Caco-2 (cell line): Measurements from ENCODE around the gene MPV17L2. TPM values are rescaled to one million over a fixed set of nuclear protein-coding genes. Genes with fewer than 3 reads are reported as not detected.
"Not testable (repeated sequence)": the region's sequence is repeated elsewhere in the genome, so short reads cannot be mapped to it uniquely, and the experiment has no call there.

Source experiments
- BruUV-seq: library from RNA; stranded (reverse); fragments of 400-500 nt; replicated peaks from 2 replicates; lab custom pipeline; 2021; lab: Mats Ljungman, UMichigan
- CTCF ChIA-PET: fragments of 300-600 bp; sonication (Branson Sonifier 250); formaldehyde crosslinking; loops from one replicate; lab custom pipeline; 2022; ENCODE audit warnings: antibody characterized with exemption; lab: Charles Lee
- POLR2A ChIA-PET: fragments of 300-600 bp; sonication (Branson Sonifier 250); formaldehyde crosslinking; loops from one replicate; lab custom pipeline; 2022; ENCODE audit warnings: antibody characterized with exemption; lab: Charles Lee
- DNase-seq, 2 experiments: peaks; one replicate each; pipeline versions ENCODE4 v3.0.0 to v3.0.0-alpha.2; 2020 to 2022
- H3K27me3 ChIP-seq: replicated peaks from 2 replicates; pipeline ENCODE4 v1.6.0; 2011; ENCODE audit warnings: low read length; ENCODE audit not compliant: control insufficient read depth, insufficient read depth
- H3K36me3 ChIP-seq: 2 replicates; pipeline ENCODE4 v1.5.1; 2011; ENCODE audit warnings: low read length; ENCODE audit not compliant: control insufficient read depth, insufficient read depth
- H3K4me1 ChIP-seq: fragments of 250-450 bp; sonication (Bioruptor Pico); 2 replicates; pipeline ENCODE4 v1.5.1; 2020; ENCODE audit warnings: mild to moderate bottlenecking
- H3K4me3 ChIP-seq: 2 replicates; pipeline ENCODE4 v1.5.1; 2011; ENCODE audit warnings: low read depth, mild to moderate bottlenecking, control low read depth, low read length
- H3K9me3 ChIP-seq: fragments of 250-450 bp; sonication (Bioruptor Pico); 2 replicates; pipeline ENCODE4 v1.5.1; 2020; ENCODE audit warnings: mild to moderate bottlenecking, moderate library complexity
- H3K27ac Mint-ChIP-seq: one replicate; pipeline ENCODE4 v1.8.0; 2022; ENCODE audit warnings: mixed read lengths; ENCODE audit not compliant: unreplicated experiment
- H3K27me3 Mint-ChIP-seq: one replicate; pipeline ENCODE4 v1.8.0; 2022; ENCODE audit warnings: mixed read lengths; ENCODE audit not compliant: insufficient read depth, unreplicated experiment
- H3K36me3 Mint-ChIP-seq: one replicate; pipeline ENCODE4 v1.8.0; 2022; ENCODE audit warnings: mild to moderate bottlenecking, mixed read lengths; ENCODE audit not compliant: insufficient read depth, unreplicated experiment
- H3K4me1 Mint-ChIP-seq: one replicate; pipeline ENCODE4 v1.8.0; 2022; ENCODE audit warnings: low read depth, mixed read lengths; ENCODE audit not compliant: unreplicated experiment
- H3K4me3 Mint-ChIP-seq: one replicate; pipeline ENCODE4 v1.8.0; 2022; ENCODE audit warnings: mild to moderate bottlenecking, moderate library complexity, mixed read lengths; ENCODE audit not compliant: unreplicated experiment
- H3K9me3 Mint-ChIP-seq: one replicate; pipeline ENCODE4 v1.8.0; 2022; ENCODE audit warnings: mixed read lengths; ENCODE audit not compliant: unreplicated experiment
- CTCF ChIP-seq, 2 experiments: fragments of 200-600 bp in 1 of 2; IDR thresholded peaks; 1 replicate in 1 of 2; 2 replicates in 1 of 2; pipeline versions ENCODE4 v1.5.1 to v1.8.0; 2011 to 2022; ENCODE audit warnings: antibody characterized with exemption in 1 of 2, control low read depth in 1 of 2, inconsistent platforms in 1 of 2, low read depth in 1 of 2, low read length in 1 of 2, mild to moderate bottlenecking in 1 of 2, moderate library complexity in 1 of 2; ENCODE audit not compliant: insufficient read depth in 1 of 2, severe bottlenecking in 1 of 2, unreplicated experiment in 1 of 2
- intact Hi-C: fragments of 100-400 bp; cut with micrococcal nuclease; formaldehyde crosslinking; loops from one replicate; pipeline ENCODE4 v1.10.0; 2022; ENCODE audit not compliant: unreplicated experiment
- total RNA-seq: library from RNA; stranded (reverse); gene quantifications from 2 replicates; pipeline ENCODE4 v1.2.3, GENCODE V29; 2022

The MPV17L2 gene
- total RNA-seq, 1 experiment from 2014 or later, result 16.6 TPM

GRCh38 chr19:18208098-18208951 is 15.3 kb downstream of the MPV17L2 start:
- peak in 1 of 2 experiments; percentile 57 for DNase-seq
- Mint-ChIP-seq H3K36me3 (peaks cover 10% of the 10 kb centered on the region), H3K4me1 (no peaks in the 10 kb centered on the region), H3K4me3 (no peak overlapping the region), H3K27me3 (no peaks in the 10 kb centered on the region), H3K27ac (no peak overlapping the region), H3K9me3 (no peaks in the 10 kb centered on the region)
- no TSS peak for BruUV-seq
- Histone ChIP-seq H3K27me3 (no peaks in the 10 kb centered on the region; the same call in 1 of the 2 replicates), H3K9me3 (no peaks in the 10 kb centered on the region), H3K4me1 (peaks cover 5% of the 10 kb centered on the region; the same call in 1 of the 2 replicates), H3K36me3 (no peaks in the 10 kb centered on the region), H3K4me3 (no peak overlapping the region)
- ChIA-PET CTCF (interaction anchor here (0.6 to 1.3 kb wide), 17 partner anchors 11 to 270 kb away, joined by 3 to 33 read pairs (median 5); partner anchors contain the start of genes JUND, MPV17L2, PIK3R2 and SSBP4), POLR2A (interaction anchor here (0.5 to 1.0 kb wide), 3 partner anchors 16 to 99 kb away, joined by 3 to 9 read pairs (median 3); no protein-coding TSS in a partner anchor)
- peak; percentile 68 to 72 for TF ChIP-seq CTCF (IDR thresholded peaks at IDR 0.05; ENCODE audit: insufficient read depth in 1 of 2, low read depth in 1 of 2, low read length in 1 of 2, severe bottlenecking in 1 of 2, unreplicated experiment in 1 of 2)
- intact Hi-C loops, result loop anchor here (1.0 kb wide), 1 partner anchor 43 kb away; no protein-coding TSS in a partner anchor

- ChIA-PET POLR2A (interaction anchor here (1.1 kb wide), 1 partner anchor 17 kb away, joined by 3 read pairs; the partner anchor contains the start of gene MPV17L2), CTCF (interaction anchor here (1.1 to 1.3 kb wide), 2 partner anchors 10 to 42 kb away, joined by 5 to 10 read pairs; no protein-coding TSS in a partner anchor)
- H3K27me3 ChIP-seq, intact Hi-C loops, H3K4me1 ChIP-seq, H3K27ac Mint-ChIP-seq, DNase-seq, H3K9me3 ChIP-seq, H3K4me1 Mint-ChIP-seq, BruUV-seq, H3K4me3 Mint-ChIP-seq, H3K4me3 ChIP-seq, H3K36me3 Mint-ChIP-seq, H3K36me3 ChIP-seq, H3K27me3 Mint-ChIP-seq, H3K9me3 Mint-ChIP-seq: not testable (repeated sequence)
Measured at GRCh38 chr19:18209912-18210311, 16.9 kb downstream of the MPV17L2 start.

GRCh38 chr19:18211683-18212082 is 18.7 kb downstream of the MPV17L2 start:
- DNase-seq, result no peak
- H3K4me1 Mint-ChIP-seq, result no peaks in the 10 kb centered on the region
- Histone ChIP-seq H3K9me3 (no peaks in the 10 kb centered on the region), H3K4me1 (no peaks in the 10 kb centered on the region), H3K4me3 (no peak overlapping the region), H3K36me3 (no peaks in the 10 kb centered on the region), H3K27me3 (no peaks in the 10 kb centered on the region; the same call in 1 of the 2 replicates)
- no TSS peak for BruUV-seq
- no peaks in the 10 kb centered on the region for H3K27me3 Mint-ChIP-seq
- H3K27ac Mint-ChIP-seq, result no peak overlapping the region
- H3K36me3 Mint-ChIP-seq, result no peaks in the 10 kb centered on the region
- no peak for TF ChIP-seq CTCF (IDR thresholded peaks at IDR 0.05; ENCODE audit: insufficient read depth in 1 of 2, low read depth in 1 of 2, low read length in 1 of 2, severe bottlenecking in 1 of 2, unreplicated experiment in 1 of 2)
- intact Hi-C loops, result no loop called here
- H3K9me3 Mint-ChIP-seq, result no peaks in the 10 kb centered on the region
- H3K4me3 Mint-ChIP-seq, result no peak overlapping the region
- ChIA-PET CTCF (no interaction called here), POLR2A (no interaction called here)
